MM.1S (cell line): ENCODE measurements around the gene XPNPEP2.

Experiments used
- EZH2 ChIP-seq: fragments of 300-600 bp; sonication (generic); optimal IDR thresholded peaks from 2 replicates; pipeline ENCODE3; 2017; ENCODE audit warnings: low read depth, mild to moderate bottlenecking, antibody characterized with exemption, low read length, mixed read lengths
- TF ChIP-seq, protein P1 (sequence below): fragments of 300-600 bp; sonication (generic); IDR thresholded peaks from 2 replicates; pipeline ENCODE4 v1.5.1; 2016; ENCODE audit warnings: antibody characterized with exemption, low read length, mixed read lengths

DNA sequence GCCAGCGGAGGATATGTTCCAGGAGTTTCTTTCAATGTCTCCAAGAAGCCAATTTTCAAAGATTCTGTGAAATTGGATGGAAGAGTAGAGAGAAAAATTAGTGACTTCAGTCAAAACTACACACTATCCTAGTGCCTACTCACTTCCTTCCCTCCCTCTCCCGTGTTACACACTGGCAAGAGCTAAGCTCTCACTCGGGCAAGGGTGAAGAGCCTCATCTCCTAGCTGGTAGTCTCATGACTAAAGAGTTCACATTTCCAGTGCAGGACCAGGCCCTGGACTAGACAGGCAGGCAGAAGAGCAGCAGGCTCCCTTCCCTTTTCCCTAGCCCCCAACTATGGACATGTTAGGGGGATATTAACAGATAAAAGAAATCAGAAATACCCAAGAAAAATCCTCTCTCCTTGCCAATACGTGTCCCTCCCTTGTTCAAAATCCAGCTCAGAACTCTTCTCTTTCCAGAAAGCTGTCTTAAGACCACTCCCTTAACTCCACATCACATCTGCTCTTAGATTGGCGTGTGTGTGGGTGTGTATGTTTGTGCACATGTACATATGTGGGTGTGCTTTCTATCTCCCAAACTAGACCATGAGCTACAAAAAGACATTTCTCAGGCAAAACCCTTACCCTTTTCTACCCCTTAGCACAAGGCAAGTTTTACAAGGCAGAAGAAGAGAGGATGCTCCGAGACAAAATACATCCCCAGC, 75.0 kb downstream of the XPNPEP2 start:
- TF ChIP-seq, protein P1, sequence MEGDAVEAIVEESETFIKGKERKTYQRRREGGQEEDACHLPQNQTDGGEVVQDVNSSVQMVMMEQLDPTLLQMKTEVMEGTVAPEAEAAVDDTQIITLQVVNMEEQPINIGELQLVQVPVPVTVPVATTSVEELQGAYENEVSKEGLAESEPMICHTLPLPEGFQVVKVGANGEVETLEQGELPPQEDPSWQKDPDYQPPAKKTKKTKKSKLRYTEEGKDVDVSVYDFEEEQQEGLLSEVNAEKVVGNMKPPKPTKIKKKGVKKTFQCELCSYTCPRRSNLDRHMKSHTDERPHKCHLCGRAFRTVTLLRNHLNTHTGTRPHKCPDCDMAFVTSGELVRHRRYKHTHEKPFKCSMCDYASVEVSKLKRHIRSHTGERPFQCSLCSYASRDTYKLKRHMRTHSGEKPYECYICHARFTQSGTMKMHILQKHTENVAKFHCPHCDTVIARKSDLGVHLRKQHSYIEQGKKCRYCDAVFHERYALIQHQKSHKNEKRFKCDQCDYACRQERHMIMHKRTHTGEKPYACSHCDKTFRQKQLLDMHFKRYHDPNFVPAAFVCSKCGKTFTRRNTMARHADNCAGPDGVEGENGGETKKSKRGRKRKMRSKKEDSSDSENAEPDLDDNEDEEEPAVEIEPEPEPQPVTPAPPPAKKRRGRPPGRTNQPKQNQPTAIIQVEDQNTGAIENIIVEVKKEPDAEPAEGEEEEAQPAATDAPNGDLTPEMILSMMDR, result no peak
- no peak for TF ChIP-seq EZH2
